IMR-90 (cell line): ENCODE measurements around the gene ATP8B3. TPM values are rescaled to one million over a fixed set of nuclear protein-coding genes. Genes with fewer than 3 reads are reported as not detected.

Source experiments
- ATAC-seq: fragments of 200-7000 bp; cut with Tn5 transposase; 2 replicates; pipeline ENCODE4 v1.9.1; 2020; ENCODE audit warnings: low read depth, mild to moderate bottlenecking, moderate library complexity
- BruUV-seq: library from RNA; stranded (reverse); fragments of 400-500 nt; replicated peaks from 2 replicates; lab custom pipeline; 2021; lab: Mats Ljungman, UMichigan
- CTCF ChIA-PET: fragments of 300-600 bp; formaldehyde crosslinking; extraction: SDS; loops from one replicate; lab custom pipeline; 2021; ENCODE audit warnings: antibody characterized with exemption; lab: Yijun Ruan, JAX
- POLR2A ChIA-PET: fragments of 300-600 bp; sonication (Branson Sonifier 250); formaldehyde crosslinking; loops from one replicate; lab custom pipeline; 2022; ENCODE audit warnings: antibody characterized with exemption; ENCODE audit not compliant: unreplicated experiment; lab: Charles Lee
- DNase-seq: peaks from one replicate; pipeline ENCODE4 v3.0.0; 2013
- H2AFZ ChIP-seq: replicated peaks from 2 replicates; pipeline ENCODE3; 2013; ENCODE audit warnings: low read length, mild to moderate bottlenecking; ENCODE audit not compliant: poor library complexity
- H2AK5ac ChIP-seq: 2 replicates; pipeline ENCODE4 v1.6.1; 2013; ENCODE audit warnings: low read depth, low read length, inconsistent platforms
- H2AK9ac ChIP-seq: replicated peaks from 2 replicates; pipeline ENCODE3; 2013; ENCODE audit warnings: mild to moderate bottlenecking, low read depth, low read length, moderate library complexity; ENCODE audit not compliant: poor library complexity
- H2BK120ac ChIP-seq: 2 replicates; pipeline ENCODE4 v1.6.1; 2013; ENCODE audit warnings: low read depth, low read length, inconsistent platforms
- H2BK15ac ChIP-seq: 3 replicates; pipeline ENCODE4 v1.6.1; 2013; ENCODE audit warnings: low read depth, low read length, inconsistent platforms
- H2BK20ac ChIP-seq: 2 replicates; pipeline ENCODE4 v1.6.1; 2013; ENCODE audit warnings: low read depth, mild to moderate bottlenecking, inconsistent platforms, low read length, moderate library complexity
- H2BK5ac ChIP-seq: 2 replicates; pipeline ENCODE4 v1.6.1; 2013; ENCODE audit warnings: mild to moderate bottlenecking, low read depth, low read length, inconsistent platforms; ENCODE audit not compliant: poor library complexity, severe bottlenecking
- H3K14ac ChIP-seq: replicated peaks from 2 replicates; pipeline ENCODE4 v1.6.1; 2013; ENCODE audit warnings: low read depth, low read length, inconsistent platforms
- H3K18ac ChIP-seq: 2 replicates; pipeline ENCODE4 v1.6.1; 2013; ENCODE audit warnings: low read depth, low read length, control low read depth
- H3K23ac ChIP-seq: 2 replicates; pipeline ENCODE4 v1.6.1; 2013; ENCODE audit warnings: low read depth, low read length, inconsistent platforms
- H3K27ac ChIP-seq: 2 replicates; pipeline ENCODE4 v1.5.1; 2013; ENCODE audit warnings: mild to moderate bottlenecking, control low read depth, low read length; ENCODE audit not compliant: insufficient read depth
- H3K27me3 ChIP-seq: 2 replicates; pipeline ENCODE4 v1.6.1; 2013; ENCODE audit warnings: low read length; ENCODE audit not compliant: control insufficient read depth, insufficient read depth
- H3K36me3 ChIP-seq: 2 replicates; pipeline ENCODE4 v1.6.1; 2013; ENCODE audit warnings: low read length, mixed read lengths; ENCODE audit not compliant: control insufficient read depth, insufficient read depth
- H3K4ac ChIP-seq: 2 replicates; pipeline ENCODE4 v1.6.1; 2013; ENCODE audit warnings: low read depth, low read length, inconsistent platforms
- H3K4me1 ChIP-seq: 2 replicates; pipeline ENCODE4 v1.6.1; 2013; ENCODE audit warnings: low read length, mixed read lengths; ENCODE audit not compliant: control insufficient read depth, insufficient read depth
- H3K4me2 ChIP-seq: 2 replicates; pipeline ENCODE4 v1.6.1; 2013; ENCODE audit warnings: low read depth, mild to moderate bottlenecking, control low read depth, low read length, moderate library complexity
- H3K4me3 ChIP-seq: 2 replicates; pipeline ENCODE4 v1.5.1; 2013; ENCODE audit warnings: low read depth, mild to moderate bottlenecking, control low read depth, low read length, moderate library complexity; ENCODE audit not compliant: insufficient read depth
- H3K56ac ChIP-seq: 2 replicates; pipeline ENCODE4 v1.6.1; 2013; ENCODE audit warnings: low read length, inconsistent platforms; ENCODE audit not compliant: insufficient read depth; ENCODE audit errors: extremely low read depth
- H3K79me1 ChIP-seq, 2 experiments: 2 replicates each; pipeline ENCODE4 v1.6.1; 2013; ENCODE audit warnings: low read length in 2 of 2, inconsistent platforms in 1 of 2, low read depth in 1 of 2
- H3K9ac ChIP-seq: 2 replicates; pipeline ENCODE4 v1.6.1; 2013; ENCODE audit warnings: low read depth, low read length, control low read depth
- H3K9me1 ChIP-seq: 2 replicates; pipeline ENCODE4 v1.6.1; 2013; ENCODE audit warnings: low read length, inconsistent platforms; ENCODE audit not compliant: insufficient read depth
- H3K9me3 ChIP-seq: 2 replicates; pipeline ENCODE4 v1.6.1; 2013; ENCODE audit warnings: low read length; ENCODE audit not compliant: control insufficient read depth, insufficient read depth
- H4K20me1 ChIP-seq: 2 replicates; pipeline ENCODE4 v1.6.1; 2013; ENCODE audit warnings: low read length, inconsistent platforms; ENCODE audit not compliant: insufficient read depth
- H4K5ac ChIP-seq: 2 replicates; pipeline ENCODE4 v1.6.1; 2013; ENCODE audit warnings: mild to moderate bottlenecking, low read depth, low read length, control low read depth
- H4K8ac ChIP-seq, 2 experiments: 2 replicates each; pipeline ENCODE4 v1.6.1; 2013; ENCODE audit warnings: low read depth in 2 of 2, low read length in 2 of 2, control low read depth in 1 of 2, inconsistent platforms in 1 of 2
- H4K91ac ChIP-seq: 2 replicates; pipeline ENCODE4 v1.6.1; 2013; ENCODE audit warnings: low read depth, low read length, inconsistent platforms; ENCODE audit not compliant: insufficient read depth
- BHLHE40 ChIP-seq: fragments of 150-350 bp; IDR thresholded peaks from 2 replicates; pipeline ENCODE4 v1.6.1; 2016; ENCODE audit warnings: mild to moderate bottlenecking, low read depth, low read length
- CEBPB ChIP-seq: IDR thresholded peaks from 2 replicates; pipeline ENCODE4 v1.6.1; 2012; ENCODE audit warnings: low read depth, low read length, improper control_type of control experiment
- CHD1 ChIP-seq: IDR thresholded peaks from 2 replicates; pipeline ENCODE4 v1.6.1; 2012; ENCODE audit warnings: low read depth, low read length, improper control_type of control experiment
- FOS ChIP-seq: fragments of 150-350 bp; IDR thresholded peaks from 2 replicates; pipeline ENCODE4 v1.6.1; 2016; ENCODE audit warnings: low read depth, low read length
- MAFK ChIP-seq: IDR thresholded peaks from 2 replicates; pipeline ENCODE4 v1.6.1; 2012; ENCODE audit warnings: low read depth, low read length, improper control_type of control experiment
- MAZ ChIP-seq: IDR thresholded peaks from 2 replicates; pipeline ENCODE4 v1.6.1; 2012; ENCODE audit warnings: low read depth, mild to moderate bottlenecking, low read length, improper control_type of control experiment, moderate library complexity, borderline replicate concordance
- MXI1 ChIP-seq: IDR thresholded peaks from 2 replicates; pipeline ENCODE4 v1.6.1; 2012; ENCODE audit warnings: low read depth, mild to moderate bottlenecking, low read length, moderate library complexity, borderline replicate concordance
- NFE2L2 ChIP-seq: fragments of 150-350 bp; IDR thresholded peaks from 2 replicates; pipeline ENCODE4 v1.6.1; 2016; ENCODE audit warnings: low read depth, mild to moderate bottlenecking, low read length
- POLR2A ChIP-seq: IDR thresholded peaks from 2 replicates; pipeline ENCODE4 v1.6.1; 2012; ENCODE audit warnings: mild to moderate bottlenecking, low read depth, low read length
- RAD21 ChIP-seq: IDR thresholded peaks from 2 replicates; pipeline ENCODE4 v1.6.1; 2012; ENCODE audit warnings: low read length, improper control_type of control experiment
- RCOR1 ChIP-seq: IDR thresholded peaks from 2 replicates; pipeline ENCODE4 v1.6.1; 2012; ENCODE audit warnings: mild to moderate bottlenecking, low read length, improper control_type of control experiment; ENCODE audit not compliant: insufficient replicate concordance
- RFX5 ChIP-seq: IDR thresholded peaks from 2 replicates; pipeline ENCODE4 v1.8.0; 2012; ENCODE audit warnings: low read depth, mild to moderate bottlenecking, low read length, moderate library complexity
- SMC3 ChIP-seq: fragments of 150-350 bp; IDR thresholded peaks from 2 replicates; pipeline ENCODE4 v1.6.1; 2016; ENCODE audit warnings: low read depth, mild to moderate bottlenecking, antibody characterized with exemption, low read length, moderate library complexity
- WGBS, 2 experiments: methylation state at CpG; one replicate each; pipeline versions ENCODE4 v1.1.5 to v1.1.7; 2013; ENCODE audit warnings: missing lambda C conversion rate in 2 of 2; ENCODE audit not compliant: insufficient read length in 1 of 2; ENCODE audit errors: extremely low coverage in 2 of 2; 5-methylcytosine and 5-hydroxymethylcytosine counted together
- dilution Hi-C: fragments of 300-500 bp; cut with HindIII; formaldehyde crosslinking; loops from one replicate; pipeline ENCODE4 v1.14.3; 2018; ENCODE audit warnings: low sequenced_read_pairs; ENCODE audit not compliant: unreplicated experiment
- in situ Hi-C: fragments of 300-500 bp; cut with MboI; formaldehyde crosslinking; loops from 3 replicates; pipeline ENCODE4 v1.14.3; 2019; ENCODE audit warnings: low sequenced_read_pairs, inconsistent platforms, mixed read lengths
- intact Hi-C: fragments of 100-400 bp; cut with micrococcal nuclease; formaldehyde crosslinking; loops from 2 replicates; pipeline ENCODE4 v1.10.0; 2022
- polyA plus RNA-seq, 3 experiments: library from polyadenylated mRNA; depleted of rRNA; stranded (reverse); fragments of >200 nt; gene quantifications; 2 replicates each; pipeline ENCODE4 v1.2.3, GENCODE V29; 2012; ENCODE audit warnings: low replicate concordance in 1 of 3
- total RNA-seq: library from RNA; depleted of rRNA; stranded (reverse); fragments of >200 nt; gene quantifications from 2 replicates; pipeline ENCODE4 v1.2.3, GENCODE V29; 2012
- TF ChIP-seq, protein P1 (sequence below): fragments of 150-350 bp; IDR thresholded peaks from 2 replicates; pipeline ENCODE4 v1.6.1; 2016; ENCODE audit warnings: low read depth, mild to moderate bottlenecking, low read length, moderate library complexity, borderline replicate concordance
- TF ChIP-seq, protein P2 (sequence below): conservative IDR thresholded peaks from 2 replicates; pipeline ENCODE4 v1.5.1; 2012; ENCODE audit warnings: mild to moderate bottlenecking, low read depth, low read length, improper control_type of control experiment

ATP8B3 gene
- total and polyA plus RNA-seq, 2 of the 4 experiments (the other 2 are of a cell fraction) = 1.6 to 8.1 TPM

DNA sequence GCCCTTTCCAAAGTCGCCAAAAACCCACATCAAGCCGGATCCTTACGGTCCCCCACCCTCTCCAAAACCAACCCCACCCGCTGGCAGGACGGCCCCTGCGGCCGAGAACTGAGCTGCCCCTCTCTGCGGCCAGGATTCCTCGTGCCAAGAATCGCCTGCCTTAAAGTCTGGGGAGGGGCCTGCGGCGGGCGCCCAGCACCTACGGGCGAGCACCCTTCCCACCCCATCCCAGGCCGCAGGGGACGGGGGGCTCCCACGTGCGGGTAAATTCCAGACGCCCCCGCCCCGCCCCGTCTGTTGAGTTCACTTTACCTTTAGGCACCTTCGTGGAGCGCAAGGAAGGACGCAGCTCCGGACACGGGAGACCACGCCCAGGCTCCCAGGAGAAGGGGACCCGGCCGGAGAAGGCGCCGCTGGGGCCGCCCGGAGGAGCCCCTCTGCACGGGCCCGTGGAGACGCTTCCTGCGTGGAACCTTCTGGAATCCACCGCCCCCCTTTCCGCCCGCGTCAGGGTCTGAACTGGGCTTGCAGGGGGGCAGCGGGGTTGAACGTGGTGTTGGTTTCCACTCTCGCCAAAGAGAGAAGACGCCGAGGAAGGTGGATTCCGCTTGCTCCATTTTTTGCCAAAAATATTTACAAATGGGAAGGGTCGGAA, 36.0 kb downstream of the ATP8B3 start:
- H3K56ac ChIP-seq = no peak overlapping the region
- dilution Hi-C loops (no loop called here), intact Hi-C loops (no loop called here), in situ Hi-C loops (loop anchor here (25.0 kb wide), 1 partner anchor 239 kb away; no protein-coding TSS in a partner anchor)
- 3% methylated on average over 11 of the region's 50 CpGs; no CpG with 5 or more reads in 1 of the 2 experiments for WGBS, 2 experiments
- no TSS peak for BruUV-seq
- H3K4me3 ChIP-seq = no peak overlapping the region
- H3K27ac ChIP-seq = no peak overlapping the region
- no peak overlapping the region for H3K9ac ChIP-seq
- H4K20me1 ChIP-seq = no peaks in the 10 kb centered on the region
- no peak overlapping the region for H2BK5ac ChIP-seq
- peaks cover 68% of the 10 kb centered on the region for H3K27me3 ChIP-seq
- no peaks in the 10 kb centered on the region for H3K79me1 ChIP-seq
- ChIA-PET CTCF (no interaction called here), POLR2A (no interaction called here)
- no peak overlapping the region for H2AFZ ChIP-seq
- H2AK5ac ChIP-seq = no peak overlapping the region
- H2AK9ac ChIP-seq = no peak overlapping the region
- H3K9me3 ChIP-seq = peaks cover 15% of the 10 kb centered on the region
- no peak overlapping the region for H4K91ac ChIP-seq
- no peak overlapping the region for H2BK20ac ChIP-seq
- H3K36me3 ChIP-seq = no peaks in the 10 kb centered on the region
- DNase-seq = no peak
- H2BK15ac ChIP-seq = no peak overlapping the region
- H3K23ac ChIP-seq = no peak overlapping the region
- no peak overlapping the region for H3K14ac ChIP-seq
- no peak overlapping the region for H2BK120ac ChIP-seq
- H4K8ac ChIP-seq = no peak overlapping the region
- TF ChIP-seq POLR2A (no peak), CEBPB (no peak), BHLHE40 (no peak), RAD21 (no peak), MXI1 (no peak), NFE2L2 (no peak), FOS (no peak), MAFK (no peak), CHD1 (no peak), SMC3 (no peak), RCOR1 (no peak), MAZ (no peak), RFX5 (no peak)
- TF ChIP-seq, protein P1, sequence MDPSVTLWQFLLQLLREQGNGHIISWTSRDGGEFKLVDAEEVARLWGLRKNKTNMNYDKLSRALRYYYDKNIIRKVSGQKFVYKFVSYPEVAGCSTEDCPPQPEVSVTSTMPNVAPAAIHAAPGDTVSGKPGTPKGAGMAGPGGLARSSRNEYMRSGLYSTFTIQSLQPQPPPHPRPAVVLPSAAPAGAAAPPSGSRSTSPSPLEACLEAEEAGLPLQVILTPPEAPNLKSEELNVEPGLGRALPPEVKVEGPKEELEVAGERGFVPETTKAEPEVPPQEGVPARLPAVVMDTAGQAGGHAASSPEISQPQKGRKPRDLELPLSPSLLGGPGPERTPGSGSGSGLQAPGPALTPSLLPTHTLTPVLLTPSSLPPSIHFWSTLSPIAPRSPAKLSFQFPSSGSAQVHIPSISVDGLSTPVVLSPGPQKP = no peak
- TF ChIP-seq, protein P2, sequence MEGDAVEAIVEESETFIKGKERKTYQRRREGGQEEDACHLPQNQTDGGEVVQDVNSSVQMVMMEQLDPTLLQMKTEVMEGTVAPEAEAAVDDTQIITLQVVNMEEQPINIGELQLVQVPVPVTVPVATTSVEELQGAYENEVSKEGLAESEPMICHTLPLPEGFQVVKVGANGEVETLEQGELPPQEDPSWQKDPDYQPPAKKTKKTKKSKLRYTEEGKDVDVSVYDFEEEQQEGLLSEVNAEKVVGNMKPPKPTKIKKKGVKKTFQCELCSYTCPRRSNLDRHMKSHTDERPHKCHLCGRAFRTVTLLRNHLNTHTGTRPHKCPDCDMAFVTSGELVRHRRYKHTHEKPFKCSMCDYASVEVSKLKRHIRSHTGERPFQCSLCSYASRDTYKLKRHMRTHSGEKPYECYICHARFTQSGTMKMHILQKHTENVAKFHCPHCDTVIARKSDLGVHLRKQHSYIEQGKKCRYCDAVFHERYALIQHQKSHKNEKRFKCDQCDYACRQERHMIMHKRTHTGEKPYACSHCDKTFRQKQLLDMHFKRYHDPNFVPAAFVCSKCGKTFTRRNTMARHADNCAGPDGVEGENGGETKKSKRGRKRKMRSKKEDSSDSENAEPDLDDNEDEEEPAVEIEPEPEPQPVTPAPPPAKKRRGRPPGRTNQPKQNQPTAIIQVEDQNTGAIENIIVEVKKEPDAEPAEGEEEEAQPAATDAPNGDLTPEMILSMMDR = no peak
- no peak overlapping the region for H3K4me2 ChIP-seq
- no peak overlapping the region for H3K18ac ChIP-seq
- ATAC-seq = no peak
- no peak overlapping the region for H3K4ac ChIP-seq
- no peaks in the 10 kb centered on the region for H3K4me1 ChIP-seq
- H3K9me1 ChIP-seq = no peaks in the 10 kb centered on the region
- H4K5ac ChIP-seq = no peak overlapping the region
